Nephron (organoid): Measurements from ENCODE around the gene ACD.

Experiments
- H3K27ac Mint-ChIP-seq, 3 experiments: 2 replicates each; pipeline ENCODE4 v1.8.0; 2020; ENCODE audit warnings: mixed read lengths in 3 of 3, mild to moderate bottlenecking in 2 of 3, moderate library complexity in 1 of 3
- H3K27me3 Mint-ChIP-seq: 2 replicates; pipeline ENCODE4 v1.8.0; 2021; ENCODE audit warnings: low read depth, mild to moderate bottlenecking, moderate library complexity, mixed read lengths
- H3K36me3 Mint-ChIP-seq: 2 replicates; pipeline ENCODE4 v1.8.0; 2020; ENCODE audit warnings: low read depth, mixed read lengths
- H3K4me1 Mint-ChIP-seq: 2 replicates; pipeline ENCODE4 v1.8.0; 2020; ENCODE audit warnings: mixed read lengths
- H3K4me3 Mint-ChIP-seq, 3 experiments: 2 replicates each; pipeline ENCODE4 v1.8.0; 2020; ENCODE audit warnings: mild to moderate bottlenecking in 3 of 3, mixed read lengths in 3 of 3, moderate library complexity in 2 of 3
- H3K9me3 Mint-ChIP-seq: 2 replicates; pipeline ENCODE4 v1.8.0; 2020; ENCODE audit warnings: mixed read lengths
- TF ChIP-seq, protein P1 (sequence below), 3 experiments: fragments of 200-600 bp; sonication (generic); IDR thresholded peaks; one replicate each; pipeline ENCODE4 v1.5.0; 2021; ENCODE audit warnings: antibody characterized with exemption in 3 of 3; ENCODE audit not compliant: unreplicated experiment in 3 of 3

ACD gene

DNA sequence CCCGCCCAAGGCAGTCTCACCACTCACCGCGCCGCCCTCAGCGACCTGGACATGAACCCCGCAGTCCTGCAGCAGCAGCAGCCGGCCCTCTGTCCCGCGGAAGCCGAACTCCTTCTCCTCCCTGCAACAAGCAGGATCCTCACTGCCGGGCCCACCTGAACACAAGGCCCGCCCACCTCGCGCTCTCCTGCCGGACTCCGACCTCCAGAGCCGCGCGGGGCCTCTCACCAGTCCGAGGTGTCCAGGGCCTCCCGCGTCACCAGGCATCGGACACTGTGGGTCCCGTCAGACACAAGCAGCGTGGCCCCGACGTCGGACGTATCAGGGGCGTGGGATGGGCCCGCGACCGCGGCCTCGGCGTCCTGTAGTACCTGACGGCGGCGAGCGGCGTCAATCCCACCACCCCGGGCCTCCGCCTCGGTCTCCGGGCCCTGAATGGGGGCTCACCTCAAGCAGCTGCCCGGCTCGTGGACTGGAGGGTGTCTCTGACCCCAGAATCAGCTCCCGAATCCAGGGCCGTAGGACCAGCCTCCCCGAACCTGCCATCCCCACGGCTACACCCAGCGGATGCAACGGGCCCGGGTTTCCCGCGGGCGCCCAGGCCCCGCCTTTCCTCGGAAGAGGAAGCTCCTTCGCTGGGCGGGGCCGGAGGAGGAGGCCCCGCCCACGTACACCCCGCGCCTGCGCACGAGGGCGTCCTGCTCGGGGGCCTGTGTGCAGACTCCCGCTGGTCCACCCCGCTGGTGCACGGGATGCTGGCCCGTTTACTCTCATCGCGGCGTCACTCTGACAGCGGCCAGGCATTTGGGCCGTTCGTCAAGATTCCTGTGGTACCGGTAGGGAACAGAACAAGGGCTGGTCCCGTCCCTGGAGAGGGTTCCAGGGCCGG lies at the start of gene ACD:
Gene ACD, minus strand, starts transcription at position 586 of the 889 bp plus-strand sequence. Its CDS starts 40 bp downstream, at position 546.
- no peaks in the 10 kb centered on the region for H3K4me1 Mint-ChIP-seq
- H3K36me3 Mint-ChIP-seq: peaks cover 8% of the 10 kb centered on the region
- peak within 1 kb of the TSS; percentile 94 to 98 (median 96) for H3K4me3 Mint-ChIP-seq
- H3K27ac Mint-ChIP-seq: peak within 1 kb of the TSS; percentile 76 to 95 (median 91)
- H3K27me3 Mint-ChIP-seq: peaks cover 10% of the 10 kb centered on the region
- H3K9me3 Mint-ChIP-seq: no peaks in the 10 kb centered on the region
- TF ChIP-seq, protein P1, sequence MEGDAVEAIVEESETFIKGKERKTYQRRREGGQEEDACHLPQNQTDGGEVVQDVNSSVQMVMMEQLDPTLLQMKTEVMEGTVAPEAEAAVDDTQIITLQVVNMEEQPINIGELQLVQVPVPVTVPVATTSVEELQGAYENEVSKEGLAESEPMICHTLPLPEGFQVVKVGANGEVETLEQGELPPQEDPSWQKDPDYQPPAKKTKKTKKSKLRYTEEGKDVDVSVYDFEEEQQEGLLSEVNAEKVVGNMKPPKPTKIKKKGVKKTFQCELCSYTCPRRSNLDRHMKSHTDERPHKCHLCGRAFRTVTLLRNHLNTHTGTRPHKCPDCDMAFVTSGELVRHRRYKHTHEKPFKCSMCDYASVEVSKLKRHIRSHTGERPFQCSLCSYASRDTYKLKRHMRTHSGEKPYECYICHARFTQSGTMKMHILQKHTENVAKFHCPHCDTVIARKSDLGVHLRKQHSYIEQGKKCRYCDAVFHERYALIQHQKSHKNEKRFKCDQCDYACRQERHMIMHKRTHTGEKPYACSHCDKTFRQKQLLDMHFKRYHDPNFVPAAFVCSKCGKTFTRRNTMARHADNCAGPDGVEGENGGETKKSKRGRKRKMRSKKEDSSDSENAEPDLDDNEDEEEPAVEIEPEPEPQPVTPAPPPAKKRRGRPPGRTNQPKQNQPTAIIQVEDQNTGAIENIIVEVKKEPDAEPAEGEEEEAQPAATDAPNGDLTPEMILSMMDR (IDR thresholded peaks at IDR 0.05; ENCODE audit: unreplicated experiment in 3 of 3): no peak

DNA sequence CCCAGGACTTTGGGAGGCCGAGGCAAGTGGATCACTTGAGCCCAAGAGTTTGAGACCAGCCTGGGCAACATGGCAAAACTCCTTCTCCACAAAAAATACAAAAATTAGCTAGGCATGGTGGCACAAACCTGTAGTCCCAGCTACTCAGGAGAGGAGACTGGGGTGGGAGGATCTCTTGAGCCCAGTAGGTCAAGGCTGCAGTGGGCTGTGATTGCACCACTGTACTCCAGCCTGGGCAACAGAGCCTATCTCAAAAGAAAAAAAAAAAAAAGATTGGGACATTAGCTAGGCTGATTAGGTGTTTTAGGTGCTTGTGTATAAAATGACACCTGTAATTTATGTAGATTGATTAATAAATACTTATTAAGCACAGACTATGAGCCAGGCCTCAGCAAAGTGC lies 49.0 kb upstream of the ACD start:
- Mint-ChIP-seq H3K9me3 (no peaks in the 10 kb centered on the region), H3K36me3 (peaks cover 30% of the 10 kb centered on the region), H3K4me1 (peaks cover 10% of the 10 kb centered on the region), H3K27ac (no peak overlapping the region), H3K4me3 (no peak overlapping the region), H3K27me3 (no peaks in the 10 kb centered on the region)
- TF ChIP-seq, protein P1 (IDR thresholded peaks at IDR 0.05; ENCODE audit: unreplicated experiment in 3 of 3): no peak

DNA sequence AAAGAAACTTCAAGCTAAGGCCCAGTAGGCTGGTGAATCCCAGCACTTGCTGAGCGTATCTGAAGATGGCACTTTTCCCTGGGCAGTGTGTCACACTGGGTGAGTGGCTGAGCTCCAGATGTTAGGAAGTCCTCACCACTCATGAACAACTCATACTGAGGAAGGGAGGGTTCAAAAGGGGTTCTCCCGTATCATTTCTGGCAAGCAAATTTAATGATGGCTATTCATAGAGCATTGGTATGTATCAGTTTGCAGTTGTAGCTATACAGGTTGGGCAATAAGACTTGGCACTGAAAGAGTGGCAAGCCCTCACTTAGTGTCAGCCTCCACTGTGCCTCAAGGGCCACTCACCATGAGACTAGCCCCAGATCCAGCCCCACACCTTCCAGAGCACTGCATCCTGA lies 48.3 kb upstream of the ACD start:
- H3K27me3 Mint-ChIP-seq: no peaks in the 10 kb centered on the region
- peaks cover 26% of the 10 kb centered on the region for H3K36me3 Mint-ChIP-seq
- peaks cover 10% of the 10 kb centered on the region for H3K4me1 Mint-ChIP-seq
- TF ChIP-seq, protein P1 (IDR thresholded peaks at IDR 0.05; ENCODE audit: unreplicated experiment in 3 of 3): no peak
- H3K27ac Mint-ChIP-seq: no peak overlapping the region
- no peak overlapping the region for H3K4me3 Mint-ChIP-seq
- H3K9me3 Mint-ChIP-seq: no peaks in the 10 kb centered on the region

DNA sequence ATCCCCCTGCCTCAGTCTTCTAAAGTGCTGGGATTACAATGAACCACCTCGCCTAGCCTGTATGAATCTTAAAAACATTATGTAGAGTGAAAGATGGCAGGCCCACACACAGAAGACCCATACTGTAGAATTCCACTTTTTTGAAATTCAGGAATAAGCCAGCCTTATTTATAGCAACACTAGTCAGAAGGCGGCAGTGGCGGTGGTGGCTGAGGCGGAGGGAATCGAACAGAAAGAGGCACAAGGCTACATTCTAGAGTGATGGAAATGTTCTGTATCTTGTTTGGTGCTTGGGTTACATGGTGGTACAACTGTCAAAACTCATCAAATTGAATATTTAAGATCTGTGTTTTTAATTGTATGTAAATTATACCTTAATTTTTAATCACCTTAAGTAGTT lies 47.7 kb upstream of the ACD start:
- Mint-ChIP-seq H3K9me3 (no peaks in the 10 kb centered on the region), H3K4me3 (no peak overlapping the region), H3K36me3 (peaks cover 23% of the 10 kb centered on the region)

DNA sequence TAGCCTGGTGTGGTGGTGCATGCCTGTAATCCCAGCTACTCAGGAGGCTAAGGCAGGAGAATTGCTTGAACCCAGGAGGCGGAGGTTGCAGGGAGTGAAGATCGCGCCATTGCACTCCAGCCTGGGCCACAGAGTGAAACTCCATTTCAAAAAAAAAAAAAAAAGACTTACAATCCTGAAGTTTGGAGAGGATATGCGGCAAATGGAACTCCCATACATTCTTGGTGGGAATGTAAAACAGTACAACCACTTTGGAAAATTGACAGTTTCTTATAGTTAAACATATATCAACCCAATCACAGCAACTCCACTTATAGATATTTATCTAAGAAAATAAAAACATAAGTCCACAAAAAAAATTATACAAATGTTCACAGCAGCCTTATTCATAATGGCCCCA lies 47.1 kb upstream of the ACD start:
- Mint-ChIP-seq H3K27me3 (no peaks in the 10 kb centered on the region), H3K9me3 (no peaks in the 10 kb centered on the region), H3K27ac (no peak overlapping the region), H3K4me1 (peaks cover 10% of the 10 kb centered on the region), H3K36me3 (peaks cover 23% of the 10 kb centered on the region), H3K4me3 (no peak overlapping the region)
- TF ChIP-seq, protein P1 (IDR thresholded peaks at IDR 0.05; ENCODE audit: unreplicated experiment in 3 of 3): no peak

More for the DNA sequence above, 47.7 kb upstream of the ACD start:
- Mint-ChIP-seq H3K27me3 (no peaks in the 10 kb centered on the region), H3K27ac (no peak overlapping the region), H3K4me1 (peaks cover 10% of the 10 kb centered on the region)
- TF ChIP-seq, protein P1 (IDR thresholded peaks at IDR 0.05; ENCODE audit: unreplicated experiment in 3 of 3): no peak

DNA sequence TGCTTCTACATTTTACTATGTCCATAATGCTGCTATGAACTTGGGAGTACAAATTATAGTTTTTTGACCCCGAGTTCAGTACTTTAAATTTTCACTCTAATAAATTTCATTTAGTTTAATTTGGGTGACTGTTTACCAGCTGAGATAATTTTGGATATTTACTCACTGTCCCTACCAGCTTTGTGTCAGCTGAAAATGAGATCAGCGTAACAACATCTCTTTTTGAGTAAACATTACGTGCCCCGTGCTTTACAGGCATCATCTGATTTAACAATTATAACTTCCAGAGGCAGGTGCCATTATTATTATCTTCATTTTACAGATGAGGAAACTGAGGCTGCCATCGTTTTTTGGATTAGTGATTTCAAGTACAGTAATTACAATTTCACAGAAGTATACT lies 44.0 kb upstream of the ACD start:
- Mint-ChIP-seq H3K4me1 (peaks cover 10% of the 10 kb centered on the region), H3K4me3 (no peak overlapping the region), H3K27me3 (no peaks in the 10 kb centered on the region), H3K27ac (no peak overlapping the region), H3K9me3 (no peaks in the 10 kb centered on the region), H3K36me3 (peaks cover 10% of the 10 kb centered on the region)
- TF ChIP-seq, protein P1 (IDR thresholded peaks at IDR 0.05; ENCODE audit: unreplicated experiment in 3 of 3): no peak
